A172 (cell line): ENCODE data around the gene MTHFD1. TPM values are rescaled to one million over a fixed set of nuclear protein-coding genes. Genes with fewer than 3 reads are reported as not detected.
"Not testable (repeated sequence)": the region's sequence is repeated elsewhere in the genome, so short reads cannot be mapped to it uniquely, and the experiment has no call there.

Source experiments
- DNase-seq: peaks from one replicate; pipeline ENCODE4 v3.0.0-alpha.2; 2015; ENCODE audit warnings: low spot score
- total RNA-seq: library from RNA; depleted of rRNA; stranded (reverse); fragments of >200 nt; shearing (Covaris generic); gene quantifications from 2 replicates; pipeline ENCODE4 v1.2.3, GENCODE V29; 2014; rRNA removed

Gene MTHFD1
- 29.6 and 48.2 TPM in 2 replicates for total RNA-seq

- peak; percentile 95 for DNase-seq
These were observed at the start of gene MTHFD1 for GRCh38 chr14:64387782-64388532. TSS of gene MTHFD1 (plus strand) at chr14:64388353. CDS start at chr14:64388428, 75 bp downstream.

- peak; percentile 94 for DNase-seq
These were observed 49.4 kb upstream of the MTHFD1 start for GRCh38 chr14:64338616-64339316.

- no peak for DNase-seq
These were observed 47.5 kb upstream of the MTHFD1 start for GRCh38 chr14:64340560-64341196.

- no peak for DNase-seq
These were observed 40.4 kb upstream of the MTHFD1 start for GRCh38 chr14:64347748-64348147.

GRCh38 chr14:64349741-64350490 lies 38.2 kb upstream of the MTHFD1 start:
- DNase-seq: no peak

- peak; percentile 67 for DNase-seq
These were observed 24.8 kb upstream of the MTHFD1 start for GRCh38 chr14:64363265-64363846.

GRCh38 chr14:64364907-64365306 lies 23.2 kb upstream of the MTHFD1 start:
- DNase-seq: peak; percentile 40

- not testable (repeated sequence) for DNase-seq
These were observed 22.7 kb upstream of the MTHFD1 start for GRCh38 chr14:64365358-64365889.

GRCh38 chr14:64369201-64369600 lies 19.0 kb upstream of the MTHFD1 start:
- no peak for DNase-seq

- DNase-seq: peak; percentile 6
These were observed 846 bp upstream of the MTHFD1 start for GRCh38 chr14:64387232-64387781.

- peak; percentile 16 for DNase-seq
These were observed 556 bp downstream of the MTHFD1 start for GRCh38 chr14:64388533-64389285.

GRCh38 chr14:64391113-64391725 lies 3.1 kb downstream of the MTHFD1 start:
- no peak for DNase-seq

- DNase-seq: no peak
These were observed 3.8 kb downstream of the MTHFD1 start for GRCh38 chr14:64391986-64392385.

- not testable (repeated sequence) for DNase-seq
These were observed 5.1 kb downstream of the MTHFD1 start for GRCh38 chr14:64393189-64393726.

- no peak for DNase-seq
These were observed 6.3 kb downstream of the MTHFD1 start for GRCh38 chr14:64394423-64394822.

- DNase-seq: no peak
These were observed 7.0 kb downstream of the MTHFD1 start for GRCh38 chr14:64394977-64395633.

GRCh38 chr14:64400829-64401459 lies 12.8 kb downstream of the MTHFD1 start:
- no peak for DNase-seq

- no peak for DNase-seq
These were observed 13.8 kb downstream of the MTHFD1 start for GRCh38 chr14:64401949-64402348.
